Choroid plexus epithelial cell (primary cell): ENCODE data around the gene ZSCAN20.

ENCODE experiments used
- DNase-seq: peaks from one replicate; pipeline ENCODE4 v3.0.0-alpha.2; 2010; ENCODE audit warnings: low read depth
- H3K4me3 ChIP-seq: 2 replicates; pipeline ENCODE4 v1.5.1; 2011; ENCODE audit warnings: low read depth, mild to moderate bottlenecking, control low read depth, low read length, moderate library complexity
- CTCF ChIP-seq: conservative IDR thresholded peaks from 2 replicates; pipeline ENCODE4 v1.5.1; 2011; ENCODE audit warnings: low read depth, mild to moderate bottlenecking, control low read depth, inconsistent platforms, low read length, moderate library complexity

Gene ZSCAN20

DNA sequence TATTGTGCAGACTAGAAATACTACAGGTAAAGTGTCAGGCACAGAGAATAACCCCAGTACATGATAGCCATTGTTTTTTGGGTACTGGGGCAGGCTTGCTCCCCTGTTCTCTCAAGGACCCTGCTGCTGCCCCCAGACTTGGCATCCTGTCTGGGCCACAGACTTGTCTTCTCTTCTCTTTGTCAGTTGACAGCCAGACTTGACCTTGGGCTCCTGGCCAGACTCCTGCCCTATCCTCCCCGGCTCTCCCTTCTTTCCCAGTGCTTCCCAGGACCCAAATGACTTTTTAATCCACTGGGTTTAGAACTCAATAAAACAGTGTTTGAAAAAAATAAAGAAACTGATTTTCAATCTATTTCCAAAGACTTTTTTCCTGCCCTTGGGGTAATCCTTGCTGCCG, 43.2 kb downstream of the ZSCAN20 start:
- no peak for TF ChIP-seq CTCF
- DNase-seq = no peak
- no peak overlapping the region for H3K4me3 ChIP-seq

DNA sequence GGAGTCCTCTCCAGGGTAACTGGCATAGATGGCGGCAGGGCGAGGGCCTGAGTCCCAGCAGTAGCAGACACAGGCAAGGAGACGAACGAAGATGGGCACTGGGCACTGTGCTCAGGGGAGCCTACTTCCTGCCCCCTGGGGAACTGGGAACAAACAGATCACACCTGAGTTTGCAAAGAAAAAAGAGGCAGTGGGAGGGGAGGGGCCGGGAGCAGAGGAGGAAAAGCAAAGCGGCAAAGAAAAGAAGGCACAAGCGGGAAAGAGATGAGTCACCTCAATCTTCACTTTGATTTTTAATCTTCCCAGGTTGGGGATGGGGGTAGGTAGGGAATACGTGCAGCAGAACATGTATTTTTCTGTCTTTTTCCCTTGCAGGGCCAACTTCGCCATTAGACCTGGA, 44.0 kb downstream of the ZSCAN20 start:
- H3K4me3 ChIP-seq = no peak overlapping the region
- no peak for TF ChIP-seq CTCF
- DNase-seq = no peak

DNA sequence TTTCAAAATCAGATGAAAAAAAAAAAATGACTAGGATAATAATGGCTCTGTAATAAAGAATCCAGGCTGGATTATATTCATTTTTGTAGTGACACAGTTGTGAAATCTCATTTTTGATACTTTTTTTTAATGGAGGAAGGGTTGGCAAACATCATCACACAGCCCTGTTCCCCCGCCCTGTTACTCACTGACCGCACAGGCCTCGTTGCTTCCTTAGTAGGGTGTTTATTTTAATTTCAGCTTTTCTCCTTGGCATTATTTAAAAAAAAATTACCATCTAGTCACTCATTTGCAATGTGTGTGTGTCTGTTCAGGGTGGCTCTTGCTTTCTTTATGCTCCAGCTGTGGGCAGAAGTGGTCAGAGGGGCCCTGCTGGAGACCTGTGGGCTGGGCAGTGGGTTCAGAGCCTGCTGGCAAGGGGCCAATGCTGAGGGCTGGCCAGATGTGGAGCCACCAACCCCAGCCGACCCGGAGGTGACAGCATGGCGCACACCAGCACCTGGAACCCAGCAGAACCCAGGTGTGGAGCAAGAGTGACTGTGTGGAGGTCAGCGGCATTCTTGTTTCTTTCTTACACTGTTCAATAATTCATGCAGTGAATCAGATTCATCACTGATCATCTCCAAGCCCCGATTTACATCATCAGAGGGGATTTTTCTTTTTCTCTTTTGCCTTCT, 44.6 kb downstream of the ZSCAN20 start:
- no peak for TF ChIP-seq CTCF
- no peak for DNase-seq

DNA sequence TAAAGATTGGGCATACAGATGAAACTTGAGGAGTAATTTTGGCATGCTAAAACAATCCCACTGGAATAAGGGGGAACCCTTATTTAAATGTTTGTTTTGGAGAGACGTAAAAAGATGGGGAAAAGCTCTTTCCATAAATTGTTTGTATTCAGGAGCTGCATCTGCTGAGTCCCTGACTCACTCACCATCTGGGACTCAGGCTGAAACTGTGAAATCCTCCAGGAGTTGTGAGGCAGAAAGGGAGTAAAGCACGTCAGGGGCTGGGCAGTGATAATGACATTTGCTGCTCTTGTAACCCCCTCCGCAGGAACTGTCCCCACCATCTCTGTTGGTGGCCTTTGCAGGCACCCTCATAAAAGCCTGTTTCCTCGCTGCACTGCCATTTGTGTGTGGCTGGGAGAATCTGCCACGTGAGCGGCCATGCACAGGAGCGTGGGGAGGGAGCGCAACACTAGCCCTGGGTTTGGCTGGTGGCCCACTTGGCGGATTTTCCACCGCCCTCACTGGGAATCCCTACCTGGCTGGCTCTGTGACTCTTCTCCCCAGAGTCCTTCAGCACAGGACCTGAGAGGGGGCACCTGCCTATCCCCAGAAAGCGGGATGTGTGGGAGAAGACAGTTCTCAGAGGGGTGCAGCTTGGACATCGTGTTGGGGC, 45.3 kb downstream of the ZSCAN20 start:
- no peak for DNase-seq
- no peak overlapping the region for H3K4me3 ChIP-seq
- no peak for TF ChIP-seq CTCF

More for the DNA sequence above, 44.6 kb downstream of the ZSCAN20 start:
- no peak overlapping the region for H3K4me3 ChIP-seq

- no peak for DNase-seq
- H3K4me3 ChIP-seq = no peak overlapping the region
- TF ChIP-seq CTCF = no peak
These were observed 46.9 kb downstream of the ZSCAN20 start for GRCh38 chr1:33519240-33519884.

DNA sequence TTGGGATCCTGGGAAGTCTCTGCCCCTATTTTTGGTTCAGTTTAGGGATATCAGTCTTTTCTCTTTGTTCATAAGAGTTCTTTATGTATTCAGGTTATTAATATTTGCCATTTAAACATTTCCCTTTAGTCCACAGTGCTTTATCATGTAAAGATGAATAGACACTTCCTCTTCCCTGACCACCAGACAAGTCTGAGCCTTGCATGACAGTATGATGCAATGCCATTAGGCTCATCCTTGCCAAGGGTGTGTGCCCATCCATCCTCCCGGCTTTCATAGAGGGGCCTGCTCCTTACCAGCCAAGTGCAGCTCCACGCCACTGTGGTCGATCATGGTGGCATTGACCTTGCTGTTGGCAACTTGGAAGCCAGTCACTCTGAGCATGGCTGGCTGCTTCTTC, 52.1 kb downstream of the ZSCAN20 start:
- no peak overlapping the region for H3K4me3 ChIP-seq
- no peak for DNase-seq
- no peak for TF ChIP-seq CTCF
